Mesenchymal stem cell (in vitro differentiated cells and primary cell): ENCODE data around the gene PLXNB2.

Experiments
- DNase-seq: peaks from one replicate; pipeline ENCODE4 v3.0.0-alpha.2; 2013
- H2AFZ ChIP-seq: one replicate; pipeline ENCODE4 v1.6.1; 2013; ENCODE audit warnings: low read depth, mild to moderate bottlenecking, control low read depth, inconsistent platforms, low read length, moderate library complexity
- H2AK5ac ChIP-seq: 2 replicates; pipeline ENCODE4 v1.6.1; 2013; ENCODE audit warnings: low read length, moderate library complexity, mild to moderate bottlenecking, inconsistent platforms; ENCODE audit not compliant: severe bottlenecking
- H2BK120ac ChIP-seq: one replicate; pipeline ENCODE4 v1.6.1; 2013; ENCODE audit warnings: low read depth, mild to moderate bottlenecking, inconsistent platforms, low read length, moderate library complexity
- H2BK12ac ChIP-seq, 2 experiments: one replicate each; pipeline ENCODE4 v1.6.1; 2013; ENCODE audit warnings: inconsistent platforms in 2 of 2, low read length in 2 of 2, mild to moderate bottlenecking in 2 of 2, moderate library complexity in 2 of 2, control low read depth in 1 of 2
- H2BK15ac ChIP-seq: one replicate; pipeline ENCODE4 v1.6.1; 2013; ENCODE audit warnings: mild to moderate bottlenecking, low read depth, inconsistent platforms; ENCODE audit not compliant: poor library complexity, severe bottlenecking
- H2BK5ac ChIP-seq: 2 replicates; pipeline ENCODE4 v1.6.1; 2013; ENCODE audit warnings: low read depth, mild to moderate bottlenecking, low read length, control low read depth, inconsistent platforms; ENCODE audit not compliant: poor library complexity, severe bottlenecking
- H3K14ac ChIP-seq, 2 experiments: one replicate each; pipeline ENCODE4 v1.6.1; 2013; ENCODE audit warnings: inconsistent platforms in 2 of 2, low read length in 2 of 2, control low read depth in 1 of 2, mild to moderate bottlenecking in 1 of 2, moderate library complexity in 1 of 2
- H3K18ac ChIP-seq, 2 experiments: one replicate each; pipeline ENCODE4 v1.6.1; 2013; ENCODE audit warnings: inconsistent platforms in 2 of 2, low read length in 2 of 2, control low read depth in 1 of 2, low read depth in 1 of 2, mild to moderate bottlenecking in 1 of 2
- H3K23ac ChIP-seq, 2 experiments: one replicate each; pipeline ENCODE4 v1.6.1; 2013; ENCODE audit warnings: inconsistent platforms in 2 of 2, low read length in 2 of 2, mild to moderate bottlenecking in 2 of 2, moderate library complexity in 2 of 2, control low read depth in 1 of 2
- H3K27ac ChIP-seq: 2 replicates; pipeline ENCODE4 v1.5.1; 2013; ENCODE audit warnings: mild to moderate bottlenecking, moderate library complexity, low read length, control low read depth, inconsistent platforms; ENCODE audit not compliant: poor library complexity, severe bottlenecking
- H3K27me3 ChIP-seq, 2 experiments: 2 replicates each; pipeline versions ENCODE4 v1.6.1 to v1.7.0; 2013; ENCODE audit warnings: low read length in 2 of 2, mild to moderate bottlenecking in 2 of 2, moderate library complexity in 2 of 2, control low read depth in 1 of 2, inconsistent platforms in 1 of 2; ENCODE audit not compliant: control insufficient read depth in 1 of 2, insufficient read depth in 1 of 2
- H3K36me3 ChIP-seq, 2 experiments: 2 replicates each; pipeline versions ENCODE4 v1.6.1 to v1.7.0; 2013; ENCODE audit warnings: low read length in 2 of 2, control low read depth in 1 of 2, inconsistent platforms in 1 of 2, low read depth in 1 of 2, mild to moderate bottlenecking in 1 of 2; ENCODE audit not compliant: insufficient read depth in 2 of 2, control insufficient read depth in 1 of 2
- H3K4ac ChIP-seq, 2 experiments: one replicate each; pipeline ENCODE4 v1.6.1; 2013; ENCODE audit warnings: inconsistent platforms in 2 of 2, low read length in 2 of 2, mild to moderate bottlenecking in 2 of 2, moderate library complexity in 2 of 2, control low read depth in 1 of 2, low read depth in 1 of 2
- H3K4me1 ChIP-seq: 2 replicates; pipeline ENCODE4 v1.6.1; 2013; ENCODE audit warnings: low read depth, low read length, control low read depth; ENCODE audit not compliant: control insufficient read depth, insufficient read depth
- H3K4me2 ChIP-seq: 2 replicates; pipeline ENCODE4 v1.6.1; 2013; ENCODE audit warnings: low read length, mild to moderate bottlenecking, inconsistent platforms; ENCODE audit not compliant: poor library complexity, severe bottlenecking
- H3K4me3 ChIP-seq, 2 experiments: 2 replicates each; pipeline versions ENCODE4 v1.5.1 to v1.7.0; 2013; ENCODE audit warnings: low read length in 2 of 2, mild to moderate bottlenecking in 2 of 2, control low read depth in 1 of 2, low read depth in 1 of 2; ENCODE audit not compliant: insufficient read depth in 1 of 2
- H3K79me1 ChIP-seq: replicated peaks from 2 replicates; pipeline ENCODE4 v1.6.1; 2013; ENCODE audit warnings: mild to moderate bottlenecking, control low read depth, low read length, inconsistent platforms; ENCODE audit not compliant: poor library complexity, severe bottlenecking
- H3K9ac ChIP-seq: 2 replicates; pipeline ENCODE4 v1.7.0; 2013; ENCODE audit warnings: mild to moderate bottlenecking, low read length, moderate library complexity
- H3K9me3 ChIP-seq: 2 replicates; pipeline ENCODE4 v1.7.0; 2013; ENCODE audit warnings: mild to moderate bottlenecking, low read length; ENCODE audit not compliant: control insufficient read depth
- H4K8ac ChIP-seq: one replicate; pipeline ENCODE4 v1.6.1; 2013; ENCODE audit warnings: inconsistent platforms, mild to moderate bottlenecking, low read length, moderate library complexity
- H4K91ac ChIP-seq: one replicate; pipeline ENCODE4 v1.6.1; 2013; ENCODE audit warnings: mild to moderate bottlenecking, low read length, inconsistent platforms
- WGBS: methylation state at CpG from one replicate; pipeline ENCODE4 v1.1.7; 2013; ENCODE audit warnings: mixed read lengths; 5-methylcytosine and 5-hydroxymethylcytosine counted together

PLXNB2 gene

DNA sequence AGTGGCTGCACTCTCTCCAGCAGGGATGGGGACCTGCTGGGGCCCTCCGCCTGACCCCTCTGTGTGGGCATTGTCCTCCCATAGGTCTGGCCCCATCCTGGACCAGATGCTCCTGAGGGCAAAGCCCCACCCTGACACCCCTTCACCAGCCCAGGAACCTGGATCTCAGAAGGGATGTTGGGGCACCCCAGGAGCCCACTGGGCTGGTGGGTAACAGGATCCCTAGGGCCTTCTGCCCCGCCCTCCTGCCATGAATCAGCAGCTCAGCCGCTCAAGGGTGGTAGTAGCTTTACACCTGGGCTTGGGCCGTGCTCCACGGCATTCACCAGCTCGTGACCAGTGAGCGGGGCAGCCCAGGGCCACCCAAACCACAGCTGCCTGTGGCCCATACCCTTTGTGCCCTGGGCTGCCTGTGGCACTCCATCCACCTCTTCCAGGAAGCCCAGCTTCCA lies 45.0 kb downstream of the PLXNB2 start:
- H3K27me3 ChIP-seq: peaks cover 0 to 22% of the 10 kb centered on the region in 2 experiments
- H3K9ac ChIP-seq: no peak overlapping the region
- peaks cover 16% of the 10 kb centered on the region for H3K79me1 ChIP-seq
- H3K4me3 ChIP-seq: no peak overlapping the region
- no peak overlapping the region for H2AFZ ChIP-seq
- peak overlapping the region; percentile 68 for H4K8ac ChIP-seq
- no peak overlapping the region for H2BK5ac ChIP-seq
- peaks cover 0 to 35% of the 10 kb centered on the region in 2 experiments for H3K36me3 ChIP-seq
- 64% methylated on average over 7 of the region's 7 CpGs for WGBS
- peak overlapping the region in 1 of 2 experiments; percentile 87 for H3K14ac ChIP-seq
- H3K18ac ChIP-seq: peak overlapping the region in 1 of 2 experiments; percentile 79
- H2BK15ac ChIP-seq: peak overlapping the region; percentile 75
- H3K9me3 ChIP-seq: no peaks in the 10 kb centered on the region
- peak overlapping the region in 1 of 2 experiments; percentile 3 for H3K23ac ChIP-seq
- peak overlapping the region in 1 of 2 experiments; percentile 73 for H2BK12ac ChIP-seq
- DNase-seq: no peak
- H4K91ac ChIP-seq: peak overlapping the region; percentile 86
- H3K4me1 ChIP-seq: peaks cover 40% of the 10 kb centered on the region
- peak overlapping the region; percentile 62 to 65 for H3K4ac ChIP-seq
- H3K4me2 ChIP-seq: no peak overlapping the region
- H3K27ac ChIP-seq: no peak overlapping the region
- no peak overlapping the region for H2AK5ac ChIP-seq
- no peak overlapping the region for H2BK120ac ChIP-seq

- peak within 1 kb of the TSS; percentile 77 to 81 for H3K18ac ChIP-seq
- DNase-seq: peak; percentile 49
- peak within 1 kb of the TSS; percentile 71 to 82 for H3K4me3 ChIP-seq
- peaks cover 4 to 35% of the 10 kb centered on the region in 2 experiments for H3K36me3 ChIP-seq
- peak within 1 kb of the TSS; percentile 89 for H2BK120ac ChIP-seq
- WGBS: 7% methylated on average over 41 of the region's 61 CpGs
- H3K27me3 ChIP-seq: peaks cover 0 to 18% of the 10 kb centered on the region in 2 experiments
- H3K4me1 ChIP-seq: peaks cover 37% of the 10 kb centered on the region
- peaks cover 16% of the 10 kb centered on the region for H3K79me1 ChIP-seq
- peak within 1 kb of the TSS; percentile 86 for H4K91ac ChIP-seq
- H2BK15ac ChIP-seq: peak within 1 kb of the TSS; percentile 85
- peak within 1 kb of the TSS; percentile 24 for H3K27ac ChIP-seq
- H2BK12ac ChIP-seq: peak within 1 kb of the TSS; percentile 0 to 73
- H3K23ac ChIP-seq: peak within 1 kb of the TSS in 1 of 2 experiments; percentile 96
- H2AFZ ChIP-seq: no peak within 1 kb of the TSS
- peak within 1 kb of the TSS; percentile 5 for H2AK5ac ChIP-seq
- peak within 1 kb of the TSS; percentile 85 for H3K9ac ChIP-seq
- H4K8ac ChIP-seq: peak within 1 kb of the TSS; percentile 59
- no peaks in the 10 kb centered on the region for H3K9me3 ChIP-seq
- peak within 1 kb of the TSS; percentile 84 for H3K4me2 ChIP-seq
- H3K4ac ChIP-seq: peak within 1 kb of the TSS; percentile 77
- H3K14ac ChIP-seq: peak within 1 kb of the TSS; percentile 87 to 96
- no peak within 1 kb of the TSS for H2BK5ac ChIP-seq
Measured at GRCh38 chr22:50261615-50262459, 45.6 kb downstream of the PLXNB2 start, which contains the start of gene MAPK12. TSS of gene MAPK12 (minus strand) at chr22:50261683. CDS start at chr22:50261509, 174 bp downstream.

DNA sequence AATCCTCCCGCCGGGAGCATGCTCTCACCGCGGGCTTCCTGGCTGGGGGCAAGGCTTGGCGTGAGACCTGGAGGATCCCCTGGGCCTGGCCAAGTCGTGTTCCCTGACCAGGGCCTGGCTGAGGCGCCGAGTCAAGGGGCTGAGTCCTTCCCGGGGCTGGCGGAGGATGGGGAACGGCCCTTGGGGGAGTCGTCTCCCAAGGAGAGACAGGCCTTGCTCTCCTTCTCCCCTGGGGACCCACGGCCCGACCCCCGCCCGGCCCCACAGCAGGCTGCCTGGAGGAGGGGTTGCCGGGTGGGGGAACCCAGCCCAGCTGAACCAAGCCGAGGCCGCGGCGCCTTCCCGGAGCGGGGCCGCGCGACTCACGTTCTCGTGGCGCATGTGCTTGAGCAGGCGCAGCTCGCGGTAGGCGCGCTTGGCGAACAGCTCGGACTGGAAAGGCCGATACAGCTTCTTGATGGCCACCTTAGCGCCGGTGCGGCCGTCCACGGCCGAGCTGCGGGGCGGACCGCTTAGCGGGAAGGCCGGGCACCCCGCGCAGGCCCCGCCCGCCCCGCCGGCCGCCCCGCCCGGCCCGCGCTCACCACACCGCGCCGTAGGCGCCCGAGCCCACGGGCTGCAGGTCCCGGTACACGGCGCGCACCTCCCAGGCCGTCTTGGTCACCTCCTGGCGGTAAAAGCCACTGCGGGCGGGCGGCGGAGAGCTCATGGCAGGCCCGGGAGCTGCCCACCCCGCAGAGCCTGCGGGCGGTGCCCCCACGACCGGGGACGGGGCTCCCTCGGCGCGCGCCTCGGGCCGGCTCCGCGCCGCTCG lies 46.4 kb downstream of the PLXNB2 start:
- Histone ChIP-seq H3K4ac (peak overlapping the region; percentile 77), H4K91ac (peak overlapping the region; percentile 80), H2BK120ac (peak overlapping the region; percentile 89), H2AK5ac (no peak overlapping the region), H3K9me3 (no peaks in the 10 kb centered on the region), H3K23ac (peak overlapping the region in 1 of 2 experiments; percentile 96), H3K4me2 (peak overlapping the region; percentile 84), H2BK12ac (peak overlapping the region in 1 of 2 experiments; percentile 29), H3K4me1 (peaks cover 37% of the 10 kb centered on the region), H3K14ac (peak overlapping the region; percentile 83 to 96), H3K27me3 (peaks cover 0 to 11% of the 10 kb centered on the region in 2 experiments), H3K36me3 (peaks cover 4 to 38% of the 10 kb centered on the region in 2 experiments), H3K18ac (peak overlapping the region; percentile 77 to 81), H4K8ac (peak overlapping the region; percentile 59), H3K27ac (peak overlapping the region; percentile 24), H2AFZ (no peak overlapping the region), H3K9ac (peak overlapping the region; percentile 85), H2BK15ac (peak overlapping the region; percentile 85), H3K4me3 (peak overlapping the region; percentile 71 to 82), H2BK5ac (no peak overlapping the region), H3K79me1 (peaks cover 21% of the 10 kb centered on the region)
- WGBS: under 1% methylated on average over 52 of the region's 92 CpGs
- DNase-seq: peak; percentile 72
